Stomach (tissue), 4 donors: ENCODE measurements around the gene GSG1L2.

ENCODE experiments used
- EP300 ChIP-seq: sonication (generic); formaldehyde crosslinking; IDR thresholded peaks from one replicate; pipeline ENCODE4 v1.6.1; 2017; ENCODE audit warnings: antibody characterized with exemption
- TF ChIP-seq, protein P1 (sequence below), 7 experiments: fragments of 450-650 bp in 4 of 7; fragments of 200-600 bp in 3 of 7; sonication (generic) in 3 of 7; IDR thresholded peaks; one replicate each; pipeline ENCODE4 v1.5.1; 2016 to 2019; ENCODE audit warnings: antibody characterized with exemption in 7 of 7, control low read depth in 2 of 7, mild to moderate bottlenecking in 1 of 7

DNA sequence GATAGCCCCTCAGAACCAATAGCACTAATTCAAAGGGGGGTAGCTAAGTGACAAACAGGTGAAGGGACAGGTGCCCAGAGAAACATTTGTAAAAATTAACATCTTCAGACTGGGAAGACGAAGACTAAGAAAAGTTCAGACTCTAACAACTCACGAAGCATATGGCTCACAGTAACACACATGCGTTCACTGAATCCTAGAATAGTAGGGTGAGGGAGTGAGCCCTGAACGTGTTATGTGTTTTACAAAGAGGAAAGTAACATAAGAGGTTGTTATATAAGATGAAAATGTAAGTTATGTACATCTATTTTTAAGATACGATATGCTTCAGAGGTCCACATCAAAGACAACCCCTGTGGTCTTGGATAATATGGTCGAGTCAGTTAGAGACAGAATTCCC is 15.2 kb downstream of the GSG1L2 start:
- TF ChIP-seq EP300, result no peak
- TF ChIP-seq, protein P1, sequence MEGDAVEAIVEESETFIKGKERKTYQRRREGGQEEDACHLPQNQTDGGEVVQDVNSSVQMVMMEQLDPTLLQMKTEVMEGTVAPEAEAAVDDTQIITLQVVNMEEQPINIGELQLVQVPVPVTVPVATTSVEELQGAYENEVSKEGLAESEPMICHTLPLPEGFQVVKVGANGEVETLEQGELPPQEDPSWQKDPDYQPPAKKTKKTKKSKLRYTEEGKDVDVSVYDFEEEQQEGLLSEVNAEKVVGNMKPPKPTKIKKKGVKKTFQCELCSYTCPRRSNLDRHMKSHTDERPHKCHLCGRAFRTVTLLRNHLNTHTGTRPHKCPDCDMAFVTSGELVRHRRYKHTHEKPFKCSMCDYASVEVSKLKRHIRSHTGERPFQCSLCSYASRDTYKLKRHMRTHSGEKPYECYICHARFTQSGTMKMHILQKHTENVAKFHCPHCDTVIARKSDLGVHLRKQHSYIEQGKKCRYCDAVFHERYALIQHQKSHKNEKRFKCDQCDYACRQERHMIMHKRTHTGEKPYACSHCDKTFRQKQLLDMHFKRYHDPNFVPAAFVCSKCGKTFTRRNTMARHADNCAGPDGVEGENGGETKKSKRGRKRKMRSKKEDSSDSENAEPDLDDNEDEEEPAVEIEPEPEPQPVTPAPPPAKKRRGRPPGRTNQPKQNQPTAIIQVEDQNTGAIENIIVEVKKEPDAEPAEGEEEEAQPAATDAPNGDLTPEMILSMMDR (IDR thresholded peaks at IDR 0.05), result no peak
